Measurements from ENCODE around the gene PARVG.

PARVG gene, protein sequence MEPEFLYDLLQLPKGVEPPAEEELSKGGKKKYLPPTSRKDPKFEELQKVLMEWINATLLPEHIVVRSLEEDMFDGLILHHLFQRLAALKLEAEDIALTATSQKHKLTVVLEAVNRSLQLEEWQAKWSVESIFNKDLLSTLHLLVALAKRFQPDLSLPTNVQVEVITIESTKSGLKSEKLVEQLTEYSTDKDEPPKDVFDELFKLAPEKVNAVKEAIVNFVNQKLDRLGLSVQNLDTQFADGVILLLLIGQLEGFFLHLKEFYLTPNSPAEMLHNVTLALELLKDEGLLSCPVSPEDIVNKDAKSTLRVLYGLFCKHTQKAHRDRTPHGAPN

DNA sequence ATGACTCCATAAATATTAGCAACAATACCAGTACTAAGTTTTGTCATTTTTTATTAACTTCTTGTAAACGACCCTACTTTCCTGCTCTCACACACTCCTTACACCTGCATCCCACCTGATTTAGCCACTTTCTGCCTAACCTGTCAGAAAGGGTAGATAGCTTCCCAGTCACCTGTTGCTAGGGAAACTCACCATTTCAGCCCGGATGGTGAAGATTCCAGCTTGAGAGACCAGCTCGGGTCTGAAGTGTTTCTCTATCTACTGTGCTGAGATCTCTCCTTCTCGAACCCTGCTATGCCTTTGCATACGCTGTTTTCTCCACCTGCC lies at the start of gene PARVG:
Gene PARVG, plus strand, starts transcription at position 220 of the 327 bp plus-strand sequence. CDS start 2,405 bp downstream, outside the sequence.
- peak in 2 of 3 donors; percentile 8 to 28 for DNase-seq (ENCODE audit: low read depth in 2 of 3, low spot score in 1 of 3)

DNA sequence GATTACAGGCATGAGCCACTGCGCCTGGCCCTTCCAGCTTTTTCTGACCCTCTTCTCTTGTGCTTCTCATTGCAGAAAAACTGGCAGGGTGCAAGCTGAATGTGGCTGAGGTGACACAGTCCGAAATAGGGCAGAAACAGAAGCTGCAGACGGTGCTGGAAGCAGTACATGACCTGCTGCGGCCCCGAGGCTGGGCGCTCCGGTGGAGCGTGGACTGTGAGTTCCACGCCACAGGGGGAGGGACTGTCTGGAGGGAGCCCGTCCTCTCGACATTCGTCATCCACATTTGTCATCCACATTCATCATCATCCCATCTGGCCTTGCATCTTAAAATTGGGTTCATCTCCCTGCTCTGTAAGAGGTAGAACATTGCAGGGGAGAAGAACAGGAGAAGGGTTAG lies 49.3 kb upstream of the PARVG start:
- DNase-seq (ENCODE audit: low read depth in 2 of 3, low spot score in 1 of 3) = no peak

GRCh38 chr22:44131989-44132685 lies 48.6 kb upstream of the PARVG start:
- no peak for DNase-seq (ENCODE audit: low read depth in 2 of 3, low spot score in 1 of 3)

- no peak for DNase-seq (ENCODE audit: low read depth in 2 of 3, low spot score in 1 of 3)
These were observed 48.0 kb upstream of the PARVG start for GRCh38 chr22:44132724-44133123.

GRCh38 chr22:44133161-44133560 lies 47.6 kb upstream of the PARVG start:
- no peak for DNase-seq (ENCODE audit: low read depth in 2 of 3, low spot score in 1 of 3)

- DNase-seq (ENCODE audit: low read depth in 2 of 3, low spot score in 1 of 3) = no peak
These were observed 46.7 kb upstream of the PARVG start for GRCh38 chr22:44133901-44134571.

- no peak for DNase-seq (ENCODE audit: low read depth in 2 of 3, low spot score in 1 of 3)
These were observed 44.6 kb upstream of the PARVG start for GRCh38 chr22:44136112-44136511.

DNA sequence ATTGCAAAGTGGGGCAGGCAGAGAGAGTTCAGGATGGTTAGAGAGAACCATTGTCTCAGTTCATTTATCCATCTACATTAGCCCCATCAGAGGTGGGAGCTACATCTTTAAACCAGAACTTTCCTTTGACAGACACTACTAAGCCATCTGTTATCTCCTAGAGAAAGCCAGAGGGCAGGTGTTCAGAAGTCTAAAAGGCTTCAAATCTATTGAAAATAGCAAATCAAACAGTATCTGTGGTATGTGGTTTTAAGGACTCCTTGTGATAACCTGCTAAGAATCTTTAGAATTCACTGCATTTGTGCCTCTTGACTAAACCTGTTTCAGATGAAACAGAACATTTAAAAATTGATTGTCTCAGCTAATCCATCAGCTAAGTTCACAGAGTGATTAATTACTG lies 43.9 kb upstream of the PARVG start:
- no peak for DNase-seq (ENCODE audit: low read depth in 2 of 3, low spot score in 1 of 3)

DNA sequence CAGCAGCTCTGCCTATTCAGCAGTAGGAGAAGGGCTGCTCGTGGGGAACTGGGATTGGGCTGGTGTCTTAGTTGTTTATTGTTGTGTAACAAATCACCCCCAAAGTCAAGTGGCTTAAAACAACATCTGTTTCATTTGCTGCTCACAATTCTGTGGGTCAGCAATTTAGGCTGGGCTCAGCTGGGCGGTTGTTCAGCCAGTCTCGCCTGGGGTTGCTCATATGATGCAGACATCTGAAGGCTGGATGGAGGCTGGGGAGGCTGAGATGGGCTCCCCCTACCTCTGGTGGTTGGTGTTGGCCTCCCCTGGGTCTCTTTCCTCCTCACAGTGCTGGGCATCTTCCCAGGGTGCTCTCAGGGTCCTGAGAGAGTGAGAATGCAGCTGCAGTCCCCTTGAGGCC lies 43.3 kb upstream of the PARVG start:
- no peak for DNase-seq (ENCODE audit: low read depth in 2 of 3, low spot score in 1 of 3)

- no peak for DNase-seq (ENCODE audit: low read depth in 2 of 3, low spot score in 1 of 3)
These were observed 41.0 kb upstream of the PARVG start for GRCh38 chr22:44139773-44140172.

- no peak for DNase-seq (ENCODE audit: low read depth in 2 of 3, low spot score in 1 of 3)
These were observed 38.2 kb upstream of the PARVG start for GRCh38 chr22:44142421-44143104.

- DNase-seq (ENCODE audit: low read depth in 2 of 3, low spot score in 1 of 3) = no peak
These were observed 37.6 kb upstream of the PARVG start for GRCh38 chr22:44143105-44143474.

DNA sequence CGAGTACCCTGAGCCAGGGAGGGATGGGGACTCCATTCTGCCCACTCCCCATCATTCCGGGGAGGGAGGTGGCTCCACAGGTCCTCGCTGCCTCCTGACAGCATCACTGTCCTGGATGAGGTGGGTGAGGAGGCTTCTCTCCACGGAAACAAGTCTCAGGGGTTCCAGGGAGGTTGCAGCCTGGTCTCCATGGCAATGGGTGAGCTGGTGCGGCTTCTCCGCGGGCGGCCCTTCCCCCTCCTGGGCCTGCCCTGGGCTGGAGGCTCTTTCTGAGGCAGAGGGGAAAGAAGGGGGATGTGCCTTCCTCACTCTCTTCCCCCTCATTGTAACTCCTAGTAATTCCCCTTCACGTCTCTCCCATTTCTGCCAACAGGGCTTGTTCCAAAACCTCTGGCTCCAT lies 37.1 kb upstream of the PARVG start:
- DNase-seq (ENCODE audit: low read depth in 2 of 3, low spot score in 1 of 3) = no peak

- DNase-seq (ENCODE audit: low read depth in 2 of 3, low spot score in 1 of 3) = no peak
These were observed 36.6 kb upstream of the PARVG start for GRCh38 chr22:44144046-44144569.

DNA sequence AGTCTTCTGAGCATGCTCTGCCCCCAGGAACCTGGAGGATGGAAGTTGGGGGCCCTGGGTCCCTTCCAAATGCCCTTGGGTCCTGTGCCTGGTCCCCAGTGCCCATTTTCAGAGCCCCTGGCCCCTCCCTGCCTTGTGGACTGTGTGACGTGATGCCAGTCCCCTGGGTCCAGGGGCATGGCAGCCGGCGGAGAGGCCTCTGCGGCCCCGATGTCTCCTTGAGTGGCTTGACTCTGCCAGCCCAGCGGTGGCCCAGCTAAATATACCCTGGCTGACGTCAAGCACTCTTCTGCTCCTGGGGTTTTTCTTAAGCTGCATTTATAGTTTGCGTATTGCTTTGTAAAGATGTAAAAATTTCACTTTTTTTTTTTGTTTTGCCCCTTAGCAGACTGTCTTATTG lies 35.2 kb upstream of the PARVG start:
- DNase-seq (ENCODE audit: low read depth in 2 of 3, low spot score in 1 of 3) = no peak

GRCh38 chr22:44146088-44146861 lies 34.5 kb upstream of the PARVG start:
- no peak for DNase-seq (ENCODE audit: low read depth in 2 of 3, low spot score in 1 of 3)

GRCh38 chr22:44147008-44147645 lies 33.6 kb upstream of the PARVG start:
- no peak for DNase-seq (ENCODE audit: low read depth in 2 of 3, low spot score in 1 of 3)

GRCh38 chr22:44147821-44148574 lies 32.7 kb upstream of the PARVG start:
- DNase-seq (ENCODE audit: low read depth in 2 of 3, low spot score in 1 of 3) = no peak

GRCh38 chr22:44151676-44152075 lies 29.0 kb upstream of the PARVG start:
- no peak for DNase-seq (ENCODE audit: low read depth in 2 of 3, low spot score in 1 of 3)

- DNase-seq (ENCODE audit: low read depth in 2 of 3, low spot score in 1 of 3) = no peak
These were observed 27.0 kb upstream of the PARVG start for GRCh38 chr22:44153710-44154109.
